Thyroid gland (tissue), 4 donors: ENCODE results near the gene GCSAM.

Experiments used
- CTCF ChIP-seq, 6 experiments: fragments of 200-600 bp in 3 of 6; fragments of 450-650 bp in 3 of 6; sonication (generic) in 3 of 6; IDR thresholded peaks; one replicate each; pipeline ENCODE4 v1.5.1; 2016 to 2019; ENCODE audit warnings: antibody characterized with exemption in 6 of 6, mild to moderate bottlenecking in 2 of 6, inconsistent platforms in 1 of 6, moderate library complexity in 1 of 6
- POLR2A ChIP-seq, 2 donors: fragments of 450-650 bp; IDR thresholded peaks; one replicate each; pipeline ENCODE4 v1.6.1; 2017; ENCODE audit warnings: antibody characterized with exemption in 2 of 2, mild to moderate bottlenecking in 2 of 2, moderate library complexity in 1 of 2

DNA sequence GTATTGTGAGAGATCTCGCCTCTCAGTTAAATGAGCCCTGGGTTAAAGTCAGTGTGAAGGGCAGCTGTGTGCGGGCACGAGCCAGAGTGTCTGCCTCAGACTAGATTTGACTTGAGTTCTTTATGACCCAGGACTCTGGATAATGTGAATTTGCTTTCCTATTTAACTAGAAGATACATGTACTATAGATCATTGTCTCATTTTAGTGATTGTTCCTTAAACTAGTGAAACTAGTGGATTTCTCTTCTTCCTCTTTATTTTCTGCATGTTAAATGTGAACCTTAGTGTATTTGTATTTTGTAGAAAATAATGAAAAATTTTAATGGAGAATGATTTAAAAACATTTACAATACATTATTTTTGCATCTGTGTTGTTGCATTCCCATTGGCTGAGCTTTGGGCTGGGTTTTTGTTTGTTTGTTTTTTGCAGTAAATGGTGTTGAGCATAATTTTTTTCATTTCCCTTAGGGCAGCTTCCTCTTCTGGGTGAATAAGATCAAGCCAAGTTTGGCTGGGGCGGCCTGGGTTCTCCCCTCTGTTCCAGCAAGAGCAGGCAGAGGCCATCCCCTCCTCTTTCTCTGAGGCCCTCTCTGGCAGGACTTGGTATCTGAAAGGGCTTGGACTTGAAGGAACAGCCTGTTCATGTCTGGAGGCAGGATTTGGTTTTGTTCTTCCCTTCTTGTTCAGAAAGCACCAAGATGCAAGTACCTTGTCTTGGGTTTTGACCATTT is 15.0 kb downstream of the GCSAM start:
- TF ChIP-seq CTCF (IDR thresholded peaks at IDR 0.05) = no peak
- TF ChIP-seq POLR2A (IDR thresholded peaks at IDR 0.05) = no peak
